HL-60/S4 treated with retinoic acid at 250 ng/mL for 4 days and 3 days (cell line): Measurements from ENCODE around the gene LRRC70.
"Not testable (repeated sequence)": the region's sequence is repeated elsewhere in the genome, so short reads cannot be mapped to it uniquely, and the experiment has no call there.

Experiments used
- in situ Hi-C: fragments of 300-500 bp; cut with MboI; formaldehyde crosslinking; loops from 2 replicates; pipeline ENCODE4 v1.7.0; 2022; ENCODE audit warnings: low sequenced_read_pairs

Gene LRRC70

DNA sequence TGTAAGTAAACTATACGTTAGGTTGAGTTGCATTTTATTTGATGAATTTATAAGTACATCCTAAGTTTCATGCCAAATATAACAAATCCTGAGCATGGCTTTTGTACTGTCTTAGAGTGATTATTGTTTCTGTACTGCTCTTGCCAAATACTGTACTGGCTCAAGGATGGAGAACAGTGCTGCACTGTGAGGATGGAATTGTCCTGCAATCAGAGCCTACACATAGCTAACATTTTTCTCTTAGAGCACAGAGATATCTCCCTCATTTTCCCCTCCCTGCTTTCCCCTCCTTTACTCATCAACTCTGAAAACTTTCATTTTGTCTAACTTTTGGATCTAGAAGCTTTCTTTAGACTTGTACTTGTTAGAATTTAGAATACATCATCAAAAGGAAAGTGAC, 28.3 kb downstream of the LRRC70 start:
- in situ Hi-C loops: no loop called here

DNA sequence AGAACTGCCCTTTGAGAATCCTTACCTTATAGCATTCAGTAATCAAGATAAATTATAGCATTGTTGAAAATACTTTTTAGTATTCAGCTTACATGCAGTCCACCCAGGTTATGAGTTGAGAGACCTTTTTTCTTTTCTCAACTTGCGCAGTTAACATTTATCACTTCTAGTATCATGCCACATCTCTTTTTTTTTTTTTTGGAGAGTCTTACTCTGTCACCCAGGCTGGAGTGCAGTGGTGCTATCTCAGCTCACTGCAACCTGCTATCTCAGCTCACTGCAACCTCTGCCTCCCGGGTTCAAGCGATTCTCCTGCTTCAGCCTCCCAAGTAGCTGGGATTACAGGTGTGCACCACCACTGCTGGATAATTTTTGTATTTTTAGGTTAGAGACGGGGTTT, 29.0 kb downstream of the LRRC70 start:
- in situ Hi-C loops: no loop called here

DNA sequence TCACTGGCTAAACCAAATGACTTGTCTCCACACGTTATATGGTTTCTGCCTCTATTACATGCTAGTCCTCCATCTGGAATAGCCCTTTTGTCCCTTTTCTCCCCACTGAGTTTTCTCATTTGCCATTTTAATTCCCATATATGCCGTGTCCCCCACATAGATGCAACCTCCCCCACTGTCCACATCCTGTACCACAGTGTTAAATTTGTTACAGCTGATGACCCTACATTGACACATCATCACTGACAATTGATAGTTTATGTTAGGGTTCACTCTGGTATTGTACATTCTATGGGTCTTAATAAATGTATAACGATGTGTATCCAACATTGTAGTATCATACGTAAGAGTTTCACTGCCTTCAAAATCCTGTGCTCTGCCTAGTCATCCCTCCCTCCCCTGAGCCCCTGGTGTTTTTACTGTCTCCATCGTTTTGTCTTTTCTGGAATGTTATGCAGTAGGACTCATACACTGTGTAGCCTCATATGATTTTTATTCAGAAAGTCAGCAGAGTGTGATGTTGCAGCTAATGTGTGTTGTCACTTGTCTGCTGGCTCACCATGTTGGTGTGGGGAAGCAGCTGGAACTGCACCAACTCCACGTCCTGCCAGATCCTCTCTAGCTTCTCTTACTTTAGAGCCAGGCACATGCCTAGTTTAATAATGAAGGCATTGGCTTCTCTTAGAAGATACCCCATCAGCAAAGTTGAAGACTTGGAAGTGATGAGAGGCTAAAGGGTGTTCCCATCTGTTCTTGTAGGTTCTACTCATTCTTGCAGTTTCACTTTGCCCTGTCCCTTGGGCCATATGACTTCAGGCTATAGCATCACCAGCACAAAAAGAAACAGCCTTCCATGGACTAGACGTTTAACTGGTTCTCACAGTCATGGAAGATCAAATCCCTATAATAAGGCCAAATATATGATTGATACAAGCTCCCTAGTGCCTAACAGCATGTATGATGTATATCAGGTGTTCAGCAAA, 30.2 kb downstream of the LRRC70 start:
- in situ Hi-C loops: no loop called here

DNA sequence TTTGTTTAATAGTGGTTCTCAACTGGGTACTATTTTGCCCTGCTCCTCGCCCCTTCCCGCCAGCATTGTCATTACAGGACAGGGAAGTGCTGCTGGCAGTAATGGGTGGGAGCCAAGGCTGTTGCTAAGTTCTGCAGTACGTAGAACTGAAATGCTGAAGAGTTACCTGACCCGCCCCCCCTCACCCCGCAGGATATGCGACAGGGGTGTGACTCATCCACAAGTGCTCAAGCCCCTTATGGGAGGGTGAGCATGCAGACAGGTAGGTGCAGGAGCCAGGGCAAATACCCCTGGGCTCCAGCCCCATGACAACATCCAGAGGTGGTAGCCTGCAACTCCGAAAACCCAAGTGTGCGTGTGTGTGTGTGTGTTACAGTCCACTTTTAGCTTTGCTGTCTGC, 35.7 kb downstream of the LRRC70 start:
- in situ Hi-C loops: no loop called here

DNA sequence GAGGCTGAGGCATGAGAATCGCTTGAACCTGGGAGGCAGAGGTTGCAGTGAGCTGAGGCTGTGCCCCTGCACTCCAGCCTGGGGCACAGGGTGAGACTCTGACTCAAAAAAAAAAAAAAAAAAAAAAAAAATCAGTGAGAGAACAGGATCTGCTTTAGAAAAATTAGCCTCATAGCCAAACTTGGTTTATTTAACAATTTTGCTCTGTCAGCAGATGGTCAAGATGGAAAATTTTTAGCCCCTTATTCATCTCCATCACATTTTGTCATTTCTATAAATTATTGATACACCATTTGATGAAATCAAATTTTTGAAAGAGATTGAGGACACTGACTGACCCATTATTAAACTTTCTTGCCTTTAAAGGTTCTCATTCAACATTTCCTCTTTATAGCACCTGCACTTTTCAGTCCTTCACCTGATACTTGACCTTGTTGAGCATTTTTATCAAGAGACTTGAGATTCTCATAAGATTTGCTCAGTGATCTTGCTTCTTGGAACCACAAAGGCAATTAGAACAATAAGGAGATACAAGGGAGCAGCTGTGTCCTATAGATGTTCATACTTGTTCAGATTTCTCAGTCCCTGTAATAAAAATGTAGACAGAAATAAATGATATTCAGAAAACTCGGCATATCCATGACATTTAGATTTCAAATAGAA, 38.1 kb downstream of the LRRC70 start:
- in situ Hi-C loops: no loop called here

DNA sequence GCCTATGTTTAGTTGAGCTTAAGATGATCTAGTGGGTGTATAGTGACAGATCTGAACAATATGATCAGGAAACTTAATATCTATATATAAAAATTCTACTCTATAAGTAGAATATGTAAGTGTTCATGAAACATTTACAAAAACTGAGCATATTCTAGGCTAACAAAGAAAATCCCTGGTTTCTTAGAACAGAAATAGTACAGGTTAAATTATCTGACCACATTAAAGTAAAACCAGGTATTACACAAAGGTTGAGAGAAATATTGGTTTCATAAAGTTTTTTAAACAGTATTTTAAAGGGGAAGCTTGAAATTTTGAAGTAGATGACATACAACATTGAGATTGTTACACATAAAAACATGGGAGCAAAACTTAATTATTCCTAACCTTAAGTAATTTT, 39.3 kb downstream of the LRRC70 start:
- in situ Hi-C loops: no loop called here

DNA sequence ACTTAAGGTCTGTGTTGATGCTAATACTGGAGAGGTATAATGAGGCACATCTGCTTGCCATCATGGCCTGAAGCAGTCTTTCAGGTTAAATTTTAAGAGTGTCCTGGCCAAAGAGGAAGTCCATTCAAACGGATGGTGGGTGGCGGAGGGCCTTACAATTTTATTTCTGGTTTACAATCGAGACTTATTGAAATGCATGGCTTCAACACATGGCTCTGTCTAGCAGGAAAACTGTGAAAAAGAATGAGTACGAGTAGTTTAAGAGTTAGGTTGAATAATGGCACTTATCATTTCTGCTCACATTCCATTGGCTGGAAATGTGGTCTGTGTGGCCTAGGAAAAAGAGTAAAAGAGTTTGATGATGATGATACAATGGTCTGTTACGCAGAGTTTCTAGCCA, 42.1 kb downstream of the LRRC70 start:
- in situ Hi-C loops: no loop called here

DNA sequence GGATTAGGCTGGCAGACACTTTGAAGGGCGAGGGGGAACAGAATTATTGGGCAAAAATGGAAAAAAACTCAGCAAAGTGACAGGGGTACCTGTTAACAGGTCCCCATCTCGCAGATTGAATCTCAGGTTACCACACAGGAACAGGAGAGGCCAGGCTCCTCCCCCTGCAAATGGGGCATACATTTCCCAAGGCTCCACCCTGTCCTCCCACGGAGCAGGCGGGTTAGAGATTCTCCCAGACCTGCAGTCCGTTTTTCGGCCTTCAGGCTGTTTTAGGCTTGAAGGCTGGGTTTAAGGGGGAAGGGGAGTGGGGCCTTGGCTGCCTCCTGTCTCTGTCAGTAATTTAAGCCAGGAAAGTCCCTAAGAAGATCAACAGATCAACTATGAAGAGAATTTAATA, 42.7 kb downstream of the LRRC70 start:
- in situ Hi-C loops: no loop called here

DNA sequence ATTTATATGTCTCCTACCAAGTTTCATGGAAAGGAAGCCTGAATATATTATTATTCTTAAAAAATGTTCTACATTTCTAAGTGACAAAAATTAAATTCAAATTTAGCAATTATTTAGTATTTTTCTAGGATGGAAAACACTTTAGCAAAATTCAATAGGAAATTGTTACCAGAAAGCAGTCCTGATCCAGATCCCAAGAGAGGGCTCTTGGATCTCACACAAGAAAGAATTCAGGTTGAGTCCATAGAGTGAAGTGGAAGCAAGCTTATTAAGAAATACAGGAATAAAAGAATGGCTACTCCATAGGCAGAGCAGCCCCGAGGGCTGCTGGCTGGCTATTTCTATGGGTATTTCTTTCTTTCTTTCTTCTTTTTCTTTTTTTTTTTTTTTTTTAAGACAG, 44.7 kb downstream of the LRRC70 start:
- in situ Hi-C loops: no loop called here

DNA sequence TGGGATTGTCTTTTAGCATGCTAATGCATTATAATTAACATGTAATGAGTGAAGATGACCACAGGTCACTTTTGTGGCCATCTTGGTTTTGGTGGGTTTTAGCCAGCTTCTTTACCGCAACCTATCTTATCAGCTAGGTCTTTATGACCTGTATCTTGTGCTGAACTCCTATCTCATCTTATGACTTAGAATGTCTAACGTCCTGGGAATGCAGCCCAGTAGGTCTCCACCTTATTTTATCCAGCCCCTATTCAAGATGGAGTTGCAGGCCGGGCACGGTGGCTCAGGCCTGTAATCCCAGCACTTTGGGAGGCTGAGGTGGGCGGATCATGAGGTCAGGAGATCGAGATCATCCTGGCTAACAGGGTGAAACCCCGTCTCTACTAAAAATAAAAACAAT, 45.8 kb downstream of the LRRC70 start:
- in situ Hi-C loops: not testable (repeated sequence)

DNA sequence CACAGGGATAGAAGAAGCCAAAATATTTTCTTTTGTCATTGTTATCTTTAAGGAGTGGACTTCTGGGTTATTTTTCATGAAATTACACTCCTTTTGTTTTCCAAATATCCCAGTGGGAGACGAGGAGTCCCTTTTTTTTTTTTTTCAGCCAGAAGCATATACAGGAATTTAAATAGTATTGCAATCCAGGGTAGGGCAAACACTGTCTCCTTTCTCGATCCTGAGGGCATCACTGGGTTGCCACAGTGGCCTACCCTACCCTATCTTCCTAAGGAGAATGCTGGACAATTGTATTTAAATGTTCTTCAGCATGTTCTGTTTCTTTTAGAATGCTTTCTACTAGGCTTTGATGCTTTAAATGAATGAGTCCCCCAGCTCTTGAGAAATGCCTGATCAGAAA, 47.9 kb downstream of the LRRC70 start:
- in situ Hi-C loops: no loop called here

DNA sequence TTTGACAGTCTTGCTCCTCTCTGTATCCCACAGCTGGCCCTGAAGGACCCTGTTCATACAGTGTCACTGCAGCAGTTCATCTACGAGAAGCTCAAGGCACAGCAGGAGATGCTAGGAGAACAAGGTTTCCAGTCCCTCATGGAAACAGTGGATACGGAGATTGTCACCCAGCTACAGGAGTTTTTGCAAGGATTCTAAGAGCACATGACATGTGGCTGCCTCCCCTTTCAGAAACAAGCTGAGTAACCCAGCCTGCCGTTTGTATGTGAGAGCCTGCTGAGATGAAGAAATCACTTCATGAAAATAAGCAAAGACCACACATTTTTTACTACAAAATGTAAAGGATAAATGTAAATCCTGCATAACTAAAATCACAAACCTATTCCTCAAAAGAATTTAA, 48.5 kb downstream of the LRRC70 start:
- in situ Hi-C loops: no loop called here

DNA sequence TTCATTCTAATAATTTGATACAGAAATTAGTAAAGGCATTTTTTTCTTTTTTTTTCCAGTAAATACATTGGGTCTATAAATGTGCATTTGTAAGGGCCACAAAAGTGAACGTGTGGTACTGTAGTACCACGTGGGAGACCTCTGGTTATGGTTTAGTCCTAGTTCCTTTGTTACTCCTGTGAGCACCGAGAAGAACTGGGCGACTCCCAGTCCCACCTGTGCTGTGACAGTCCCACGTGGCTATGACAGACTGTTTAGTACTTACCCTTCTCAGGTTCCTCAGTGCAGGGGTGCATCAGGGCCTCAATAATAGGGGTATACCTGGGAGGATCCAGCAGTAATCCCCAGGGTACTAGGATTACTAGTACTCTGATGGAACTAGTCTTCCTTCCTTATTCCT, 49.3 kb downstream of the LRRC70 start:
- in situ Hi-C loops: no loop called here
